H9 (cell line): Measurements from ENCODE around the gene KRT9. TPM values are rescaled to one million over a fixed set of nuclear protein-coding genes. Genes with fewer than 3 reads are reported as not detected.

Experiments used
- DNase-seq: peaks from one replicate; pipeline ENCODE4 v3.0.0-alpha.2; 2017
- H2AFZ ChIP-seq: one replicate; pipeline ENCODE4 v1.6.1; 2013; ENCODE audit warnings: mild to moderate bottlenecking, low read length, control low read depth, moderate library complexity
- H2AK5ac ChIP-seq: 2 replicates; pipeline ENCODE4 v1.6.1; 2013; ENCODE audit warnings: low read length, control low read depth, mixed read lengths; ENCODE audit not compliant: insufficient read length
- H2BK120ac ChIP-seq: one replicate; pipeline ENCODE4 v1.6.1; 2013; ENCODE audit warnings: low read depth, mild to moderate bottlenecking, low read length, control low read depth, inconsistent platforms; ENCODE audit not compliant: poor library complexity, severe bottlenecking
- H2BK12ac ChIP-seq: 2 replicates; pipeline ENCODE4 v1.6.1; 2013; ENCODE audit warnings: low read length, control low read depth, mixed read lengths, low read depth; ENCODE audit not compliant: insufficient read length
- H2BK15ac ChIP-seq: 2 replicates; pipeline ENCODE4 v1.6.1; 2013; ENCODE audit warnings: low read depth, low read length, control low read depth
- H2BK20ac ChIP-seq: one replicate; pipeline ENCODE4 v1.6.1; 2013; ENCODE audit warnings: low read depth, mild to moderate bottlenecking, low read length, control low read depth, inconsistent platforms; ENCODE audit not compliant: poor library complexity, severe bottlenecking
- H2BK5ac ChIP-seq: 2 replicates; pipeline ENCODE4 v1.6.1; 2013; ENCODE audit warnings: low read length, control low read depth, mixed read lengths; ENCODE audit not compliant: insufficient read length
- H3K14ac ChIP-seq: 2 replicates; pipeline ENCODE4 v1.6.1; 2013; ENCODE audit warnings: low read length, control low read depth; ENCODE audit not compliant: insufficient read depth
- H3K18ac ChIP-seq: 2 replicates; pipeline ENCODE4 v1.6.1; 2013; ENCODE audit warnings: low read depth, mild to moderate bottlenecking, mixed read lengths, low read length, control low read depth; ENCODE audit not compliant: insufficient read length
- H3K23ac ChIP-seq: 2 replicates; pipeline ENCODE4 v1.6.1; 2013; ENCODE audit warnings: low read length, control low read depth, mixed read lengths, low read depth; ENCODE audit not compliant: insufficient read length
- H3K23me2 ChIP-seq: 2 replicates; pipeline ENCODE4 v1.6.1; 2013; ENCODE audit warnings: low read depth, mild to moderate bottlenecking, mixed read lengths, low read length, control low read depth; ENCODE audit not compliant: insufficient read length, poor library complexity, severe bottlenecking
- H3K27ac ChIP-seq: 2 replicates; pipeline ENCODE4 v1.5.1; 2013; ENCODE audit warnings: low read length, control low read depth, mixed read lengths, low read depth; ENCODE audit not compliant: insufficient read length
- H3K27me3 ChIP-seq: 2 replicates; pipeline ENCODE4 v1.6.1; 2013; ENCODE audit warnings: low read length, control low read depth, inconsistent platforms; ENCODE audit not compliant: insufficient read depth
- H3K4ac ChIP-seq: 2 replicates; pipeline ENCODE4 v1.6.1; 2013; ENCODE audit warnings: low read depth, mild to moderate bottlenecking, control low read depth, inconsistent platforms, low read length, moderate library complexity
- H3K4me1 ChIP-seq: 2 replicates; pipeline ENCODE4 v1.6.1; 2013; ENCODE audit warnings: low read length, control low read depth, inconsistent platforms; ENCODE audit not compliant: insufficient read depth
- H3K4me2 ChIP-seq: 2 replicates; pipeline ENCODE4 v1.6.1; 2013; ENCODE audit warnings: low read length, control low read depth, mixed read lengths; ENCODE audit not compliant: insufficient read length, insufficient read depth
- H3K56ac ChIP-seq: 2 replicates; pipeline ENCODE4 v1.6.1; 2013; ENCODE audit warnings: low read depth, mild to moderate bottlenecking, mixed read lengths, low read length, control low read depth; ENCODE audit not compliant: insufficient read length
- H3K79me1 ChIP-seq: 2 replicates; pipeline ENCODE4 v1.6.1; 2013; ENCODE audit warnings: low read depth, mild to moderate bottlenecking, moderate library complexity, low read length, control low read depth, inconsistent platforms; ENCODE audit not compliant: insufficient read depth, poor library complexity, severe bottlenecking
- H3K79me2 ChIP-seq: 2 replicates; pipeline ENCODE4 v1.6.1; 2013; ENCODE audit warnings: low read length, control low read depth, inconsistent platforms; ENCODE audit not compliant: insufficient read depth
- H3K9ac ChIP-seq: 2 replicates; pipeline ENCODE4 v1.6.1; 2013; ENCODE audit warnings: low read length, control low read depth, mixed read lengths; ENCODE audit not compliant: insufficient read length; ENCODE audit errors: extremely low read depth
- H3K9me3 ChIP-seq: one replicate; pipeline ENCODE4 v1.6.1; 2013; ENCODE audit warnings: low read depth, low read length, inconsistent platforms; ENCODE audit not compliant: control insufficient read depth
- H3T11ph ChIP-seq: one replicate; pipeline ENCODE4 v1.6.1; 2013; ENCODE audit warnings: mild to moderate bottlenecking, low read length, control low read depth, inconsistent platforms
- H4K20me1 ChIP-seq: one replicate; pipeline ENCODE4 v1.6.1; 2013; ENCODE audit not compliant: control insufficient read depth, insufficient read length, insufficient read depth
- H4K5ac ChIP-seq: 2 replicates; pipeline ENCODE4 v1.6.1; 2013; ENCODE audit warnings: low read depth, mild to moderate bottlenecking, mixed read lengths, low read length, control low read depth; ENCODE audit not compliant: insufficient read length
- H4K8ac ChIP-seq: replicated peaks from 2 replicates; pipeline ENCODE4 v1.6.1; 2013; ENCODE audit warnings: low read length, control low read depth, mixed read lengths, low read depth; ENCODE audit not compliant: insufficient read length
- H4K91ac ChIP-seq: 2 replicates; pipeline ENCODE4 v1.6.1; 2013; ENCODE audit warnings: low read depth, mild to moderate bottlenecking, moderate library complexity, mixed read lengths, low read length, control low read depth; ENCODE audit not compliant: insufficient read length
- H3K27ac Mint-ChIP-seq, 3 experiments: 2 replicates in 2 of 3; 3 replicates in 1 of 3; pipeline ENCODE4 v1.8.0; 2020 to 2021; ENCODE audit warnings: mixed read lengths in 3 of 3, mild to moderate bottlenecking in 1 of 3, moderate library complexity in 1 of 3
- H3K27me3 Mint-ChIP-seq: 2 replicates; pipeline ENCODE4 v1.8.0; 2021; ENCODE audit warnings: low read depth, mild to moderate bottlenecking, moderate library complexity, mixed read lengths
- H3K36me3 Mint-ChIP-seq, 3 experiments: 2 replicates in 2 of 3; 3 replicates in 1 of 3; pipeline ENCODE4 v1.8.0; 2020 to 2021; ENCODE audit warnings: low read depth in 3 of 3, mixed read lengths in 3 of 3; ENCODE audit not compliant: insufficient read depth in 1 of 3
- H3K4me1 Mint-ChIP-seq, 2 experiments: 2 replicates each; pipeline ENCODE4 v1.8.0; 2020; ENCODE audit warnings: mixed read lengths in 2 of 2
- H3K4me3 Mint-ChIP-seq, 2 experiments: 2 replicates in 1 of 2; 3 replicates in 1 of 2; pipeline ENCODE4 v1.8.0; 2020 to 2021; ENCODE audit warnings: mild to moderate bottlenecking in 2 of 2, mixed read lengths in 2 of 2, moderate library complexity in 1 of 2
- H3K9me3 Mint-ChIP-seq, 2 experiments: 2 replicates in 1 of 2; 3 replicates in 1 of 2; pipeline ENCODE4 v1.8.0; 2020; ENCODE audit warnings: mild to moderate bottlenecking in 2 of 2, mixed read lengths in 2 of 2, moderate library complexity in 1 of 2
- CTCF ChIP-seq: fragments of 200-600 bp; sonication (generic); conservative IDR thresholded peaks from 3 replicates; pipeline ENCODE4 v1.8.0; 2021; ENCODE audit warnings: antibody characterized with exemption, mild to moderate bottlenecking
- WGBS: extraction: QIAGEN DNeasy Blood & Tissue Kit; methylation state at CpG from one replicate; pipeline ENCODE4 v1.1.7; 2013; ENCODE audit warnings: missing lambda C conversion rate, low lambda C conversion rate, mixed read lengths; ENCODE audit not compliant: insufficient read length; ENCODE audit errors: extremely low coverage; 5-methylcytosine and 5-hydroxymethylcytosine counted together
- total RNA-seq: library from RNA; stranded (reverse); gene quantifications from 2 replicates; pipeline ENCODE4 v1.2.1, GENCODE V29; 2021

Gene KRT9
- total RNA-seq, 1 experiment from 2014 or later = not detected

- Histone ChIP-seq H3K18ac (no peak overlapping the region), H3K4ac (no peak overlapping the region), H4K8ac (no peak overlapping the region), H3K4me1 (no peaks in the 10 kb centered on the region), H3K14ac (no peak overlapping the region), H3K79me1 (no peaks in the 10 kb centered on the region), H3K9ac (no peak overlapping the region), H2BK15ac (no peak overlapping the region), H3K9me3 (no peaks in the 10 kb centered on the region), H4K91ac (no peak overlapping the region), H2AFZ (no peak overlapping the region), H4K5ac (no peak overlapping the region), H3K27me3 (no peaks in the 10 kb centered on the region), H4K20me1 (no peaks in the 10 kb centered on the region), H3K79me2 (no peaks in the 10 kb centered on the region), H2AK5ac (no peak overlapping the region), H3K23me2 (no peaks in the 10 kb centered on the region), H2BK5ac (no peak overlapping the region), H3K56ac (no peak overlapping the region), H2BK120ac (no peak overlapping the region), H3K27ac (no peak overlapping the region), H3K4me2 (no peak overlapping the region), H3T11ph (no peak overlapping the region), H2BK12ac (no peak overlapping the region), H2BK20ac (no peak overlapping the region), H3K23ac (no peak overlapping the region)
- peaks cover 0 to under 1% (median 0%) of the 10 kb centered on the region in 3 experiments; a peak in 1 of 7 replicates for H3K36me3 Mint-ChIP-seq
- H3K4me1 Mint-ChIP-seq = peaks cover 22 to 30% of the 10 kb centered on the region in 2 experiments
- peak overlapping the region in 1 of 3 experiments; percentile 49; a peak in 1 of 7 replicates for H3K27ac Mint-ChIP-seq
- no peaks in the 10 kb centered on the region for H3K9me3 Mint-ChIP-seq
- no peak for DNase-seq
- H3K27me3 Mint-ChIP-seq = peaks cover 21% of the 10 kb centered on the region
- no CpG with 5 or more reads among the region's 5 CpGs for WGBS
- H3K4me3 Mint-ChIP-seq = no peak overlapping the region
- no peak for TF ChIP-seq CTCF
These were observed 19.4 kb downstream of the KRT9 start for GRCh38 chr17:41552455-41552854.
